OCI-LY1 (cell line): Measurements from ENCODE around the gene GNAI2.

Experiments
- H2AFZ ChIP-seq: fragments of 200-600 bp; sonication (generic), shearing (Covaris generic); 2 replicates; pipeline ENCODE4 v1.6.0; 2014; ENCODE audit warnings: antibody characterized with exemption, mild to moderate bottlenecking, low read length
- H3F3A ChIP-seq: fragments of 200-600 bp; sonication (generic), shearing (Covaris generic); 2 replicates; pipeline ENCODE4 v1.6.0; 2014; ENCODE audit warnings: mild to moderate bottlenecking, antibody characterized with exemption, low read length, moderate library complexity; ENCODE audit not compliant: insufficient read depth
- H3K27ac ChIP-seq: fragments of 200-600 bp; sonication (generic); 2 replicates; pipeline ENCODE4 v1.5.1; 2014; ENCODE audit warnings: low read length, mixed run types, mild to moderate bottlenecking, low read depth; ENCODE audit not compliant: poor library complexity, severe bottlenecking
- H3K27me3 ChIP-seq: fragments of 200-600 bp; sonication (generic); 2 replicates; pipeline ENCODE4 v1.6.0; 2014; ENCODE audit warnings: antibody characterized with exemption, mild to moderate bottlenecking, low read length, moderate library complexity; ENCODE audit not compliant: insufficient read depth
- H3K36me3 ChIP-seq: fragments of 200-600 bp; sonication (generic); 2 replicates; pipeline ENCODE4 v1.6.1; 2014; ENCODE audit warnings: mild to moderate bottlenecking, antibody characterized with exemption, low read length, moderate library complexity, mixed read lengths; ENCODE audit not compliant: insufficient read depth
- H3K4me1 ChIP-seq: fragments of 200-600 bp; sonication (generic); 2 replicates; pipeline ENCODE4 v1.5.1; 2014; ENCODE audit warnings: mild to moderate bottlenecking, low read length, moderate library complexity; ENCODE audit not compliant: insufficient read depth, severe bottlenecking
- H3K4me2 ChIP-seq: fragments of 200-600 bp; sonication (generic), shearing (Covaris generic); 2 replicates; pipeline ENCODE4 v1.6.1; 2014; ENCODE audit warnings: low read length
- H3K4me3 ChIP-seq: fragments of 200-600 bp; sonication (generic); 2 replicates; pipeline ENCODE4 v1.5.1; 2014; ENCODE audit warnings: low read length, low read depth, mild to moderate bottlenecking, mixed read lengths; ENCODE audit not compliant: poor library complexity, severe bottlenecking
- H3K79me2 ChIP-seq: fragments of 200-600 bp; shearing (Covaris generic); 2 replicates; pipeline ENCODE4 v1.6.1; 2016; ENCODE audit warnings: mixed run types, low read length, mixed read lengths; ENCODE audit not compliant: insufficient read depth
- H3K9ac ChIP-seq: fragments of 200-600 bp; sonication (generic), shearing (Covaris generic); 2 replicates; pipeline ENCODE4 v1.6.1; 2014; ENCODE audit warnings: mild to moderate bottlenecking, low read length, mixed read lengths
- H3K9me2 ChIP-seq: fragments of 200-600 bp; sonication (generic), shearing (Covaris generic); 2 replicates; pipeline ENCODE4 v1.6.1; 2014; ENCODE audit warnings: low read depth, mild to moderate bottlenecking, low read length, mixed read lengths
- H3K9me3 ChIP-seq: fragments of 200-600 bp; shearing (Covaris generic); 2 replicates; pipeline ENCODE4 v1.6.1; 2014; ENCODE audit warnings: low read length, mixed read lengths
- H4K20me1 ChIP-seq: fragments of 200-600 bp; sonication (generic), shearing (Covaris generic); 2 replicates; pipeline ENCODE4 v1.6.0; 2016; ENCODE audit warnings: mild to moderate bottlenecking, low read length; ENCODE audit not compliant: insufficient read depth
- CTCF ChIP-seq: fragments of 200-600 bp; sonication (generic), shearing (Covaris generic); IDR thresholded peaks from 2 replicates; pipeline ENCODE4 v1.5.1; 2017; ENCODE audit warnings: mild to moderate bottlenecking, antibody characterized with exemption, low read length, moderate library complexity, mixed read lengths
- EZH2 ChIP-seq: fragments of 200-600 bp; sonication (generic), shearing (Covaris generic); IDR thresholded peaks from 2 replicates; pipeline ENCODE4 v1.8.0; 2017; ENCODE audit warnings: borderline replicate concordance, mixed run types, mild to moderate bottlenecking, antibody characterized with exemption, low read length, moderate library complexity, mixed read lengths

Gene GNAI2

DNA sequence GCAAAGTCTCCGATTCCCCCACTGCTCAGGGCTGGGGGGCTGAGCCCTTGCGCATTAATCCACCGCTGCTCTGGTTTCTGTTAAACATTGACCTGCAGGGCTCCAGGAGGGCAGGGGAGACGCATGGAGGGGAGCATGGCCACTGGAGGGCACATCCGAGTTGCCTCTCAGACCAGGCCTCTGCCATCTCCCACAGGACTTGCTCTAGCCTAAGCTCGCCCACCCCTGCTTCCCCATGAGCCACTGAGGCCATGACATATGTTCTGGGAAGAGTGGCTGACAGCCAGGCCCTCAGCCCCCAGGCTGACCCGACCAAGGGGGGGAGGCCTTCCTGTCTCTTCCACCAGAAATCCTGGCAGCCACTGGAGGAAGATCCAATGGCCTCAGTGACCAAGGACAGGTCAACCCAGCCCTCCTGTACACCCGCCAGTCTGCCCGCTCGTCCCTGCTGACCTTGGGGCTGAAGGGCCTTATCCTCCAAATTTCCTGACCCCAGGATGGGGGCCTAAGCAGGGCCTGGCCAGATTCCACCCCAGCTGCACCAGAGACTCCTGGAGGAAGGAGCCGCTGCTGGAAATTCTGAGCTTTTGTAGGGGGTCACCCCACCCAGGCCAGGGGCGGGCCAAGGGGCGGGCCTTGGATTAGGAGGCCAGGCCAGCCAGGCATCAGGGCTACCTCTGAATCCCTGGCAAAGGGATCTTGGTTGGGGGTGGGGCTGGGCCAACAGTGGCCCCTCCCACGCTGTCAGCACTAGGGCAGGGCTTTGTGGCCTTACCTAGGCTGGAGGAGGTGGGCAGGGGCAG is 67.2 kb downstream of the GNAI2 start, which contains the start of gene HYAL1:
Gene HYAL1 (minus strand): TSS at position 562 of the 803 bp plus-strand sequence. CDS start 618 bp downstream, outside the sequence.
- H3K79me2 ChIP-seq = no peaks in the 10 kb centered on the region
- no peak within 1 kb of the TSS for H3K27ac ChIP-seq
- no peak within 1 kb of the TSS for H2AFZ ChIP-seq
- H3K4me3 ChIP-seq = no peak within 1 kb of the TSS
- H3K27me3 ChIP-seq = no peaks in the 10 kb centered on the region
- TF ChIP-seq EZH2 (no peak), CTCF (no peak)
- H3K4me2 ChIP-seq = no peak within 1 kb of the TSS
- H3K36me3 ChIP-seq = no peaks in the 10 kb centered on the region; the same call in 1 of the 2 replicates
- H4K20me1 ChIP-seq = no peaks in the 10 kb centered on the region
- H3K9ac ChIP-seq = no peak within 1 kb of the TSS
- H3K9me2 ChIP-seq = no peaks in the 10 kb centered on the region
- no peaks in the 10 kb centered on the region for H3F3A ChIP-seq
- H3K4me1 ChIP-seq = peaks cover 18% of the 10 kb centered on the region
- H3K9me3 ChIP-seq = no peaks in the 10 kb centered on the region

DNA sequence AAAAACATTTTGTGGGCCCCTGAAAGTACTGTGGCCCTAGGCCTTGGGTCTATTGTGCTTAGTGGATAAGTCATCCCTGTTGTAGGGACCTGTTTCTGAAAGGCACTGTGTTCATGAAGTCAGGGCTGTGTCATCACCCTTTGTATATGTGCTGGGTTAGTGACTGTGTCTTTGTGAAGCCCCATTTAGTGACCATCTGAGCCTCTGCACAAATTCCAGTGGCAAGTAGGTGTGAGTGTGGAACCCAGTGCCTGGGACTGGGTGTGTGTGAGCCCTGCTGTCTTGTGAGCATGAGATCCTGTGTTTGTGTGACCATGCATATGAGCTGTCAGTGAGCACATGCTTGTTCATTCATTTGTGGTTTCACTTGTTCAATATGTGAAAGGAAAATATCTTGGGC is 68.6 kb downstream of the GNAI2 start:
- TF ChIP-seq CTCF (no peak), EZH2 (no peak)
- H3K4me3 ChIP-seq = no peak overlapping the region
- peaks cover 5% of the 10 kb centered on the region for H3K36me3 ChIP-seq
- no peak overlapping the region for H3K4me2 ChIP-seq
- no peaks in the 10 kb centered on the region for H3F3A ChIP-seq
- H3K27ac ChIP-seq = no peak overlapping the region
- no peak overlapping the region for H2AFZ ChIP-seq
- no peak overlapping the region for H3K9ac ChIP-seq
- no peaks in the 10 kb centered on the region for H4K20me1 ChIP-seq
- no peaks in the 10 kb centered on the region for H3K79me2 ChIP-seq
- no peaks in the 10 kb centered on the region for H3K9me2 ChIP-seq
- H3K4me1 ChIP-seq = peaks cover 12% of the 10 kb centered on the region
- H3K27me3 ChIP-seq = no peaks in the 10 kb centered on the region
- 0 out of 2 replicates have a peak, but pooled peaks cover 2% of the 10 kb centered on the region for H3K9me3 ChIP-seq
